Calu3 (cell line): Measurements from ENCODE around the gene RHBDF2. TPM values are rescaled to one million over a fixed set of nuclear protein-coding genes. Genes with fewer than 3 reads are reported as not detected.
"Not testable (repeated sequence)": the region's sequence is repeated elsewhere in the genome, so short reads cannot be mapped to it uniquely, and the experiment has no call there.

Experiments
- BruUV-seq: library from RNA; stranded (reverse); fragments of 400-500 nt; replicated peaks from 2 replicates; lab custom pipeline; 2021; lab: Mats Ljungman, UMichigan
- CTCF ChIA-PET: fragments of 300-600 bp; sonication (Branson Sonifier 250); formaldehyde crosslinking; loops from one replicate; lab custom pipeline; 2022; ENCODE audit warnings: antibody characterized with exemption; lab: Charles Lee
- DNase-seq: peaks from one replicate; pipeline ENCODE4 v3.0.0; 2022
- H3K27ac Mint-ChIP-seq: one replicate; pipeline ENCODE4 v1.8.0; 2022; ENCODE audit warnings: mixed read lengths; ENCODE audit not compliant: unreplicated experiment
- H3K27me3 Mint-ChIP-seq: one replicate; pipeline ENCODE4 v1.8.0; 2022; ENCODE audit warnings: mixed read lengths; ENCODE audit not compliant: unreplicated experiment
- H3K36me3 Mint-ChIP-seq: one replicate; pipeline ENCODE4 v1.8.0; 2022; ENCODE audit warnings: mild to moderate bottlenecking, moderate library complexity, mixed read lengths; ENCODE audit not compliant: insufficient read depth, unreplicated experiment
- H3K4me1 Mint-ChIP-seq: one replicate; pipeline ENCODE4 v1.8.0; 2022; ENCODE audit warnings: mild to moderate bottlenecking, low read depth, mixed read lengths; ENCODE audit not compliant: unreplicated experiment
- H3K4me3 Mint-ChIP-seq: one replicate; pipeline ENCODE4 v1.8.0; 2022; ENCODE audit warnings: mild to moderate bottlenecking, low read depth, moderate library complexity, mixed read lengths; ENCODE audit not compliant: unreplicated experiment
- H3K9me3 Mint-ChIP-seq: one replicate; pipeline ENCODE4 v1.8.0; 2022; ENCODE audit warnings: low read depth, mixed read lengths; ENCODE audit not compliant: unreplicated experiment
- intact Hi-C: fragments of 100-400 bp; cut with micrococcal nuclease; formaldehyde crosslinking; loops from one replicate; pipeline ENCODE4 v1.10.0; 2022; ENCODE audit not compliant: unreplicated experiment
- total RNA-seq: library from RNA; stranded (reverse); gene quantifications from 2 replicates; pipeline ENCODE4 v1.2.3, GENCODE V29; 2022
- TF ChIP-seq, protein P1 (sequence below): fragments of 200-600 bp; IDR thresholded peaks from one replicate; pipeline ENCODE4 v1.8.0; 2022; ENCODE audit warnings: antibody characterized with exemption; ENCODE audit not compliant: unreplicated experiment

RHBDF2 gene
- total RNA-seq, 1 experiment from 2014 or later, result 47.7 TPM

DNA sequence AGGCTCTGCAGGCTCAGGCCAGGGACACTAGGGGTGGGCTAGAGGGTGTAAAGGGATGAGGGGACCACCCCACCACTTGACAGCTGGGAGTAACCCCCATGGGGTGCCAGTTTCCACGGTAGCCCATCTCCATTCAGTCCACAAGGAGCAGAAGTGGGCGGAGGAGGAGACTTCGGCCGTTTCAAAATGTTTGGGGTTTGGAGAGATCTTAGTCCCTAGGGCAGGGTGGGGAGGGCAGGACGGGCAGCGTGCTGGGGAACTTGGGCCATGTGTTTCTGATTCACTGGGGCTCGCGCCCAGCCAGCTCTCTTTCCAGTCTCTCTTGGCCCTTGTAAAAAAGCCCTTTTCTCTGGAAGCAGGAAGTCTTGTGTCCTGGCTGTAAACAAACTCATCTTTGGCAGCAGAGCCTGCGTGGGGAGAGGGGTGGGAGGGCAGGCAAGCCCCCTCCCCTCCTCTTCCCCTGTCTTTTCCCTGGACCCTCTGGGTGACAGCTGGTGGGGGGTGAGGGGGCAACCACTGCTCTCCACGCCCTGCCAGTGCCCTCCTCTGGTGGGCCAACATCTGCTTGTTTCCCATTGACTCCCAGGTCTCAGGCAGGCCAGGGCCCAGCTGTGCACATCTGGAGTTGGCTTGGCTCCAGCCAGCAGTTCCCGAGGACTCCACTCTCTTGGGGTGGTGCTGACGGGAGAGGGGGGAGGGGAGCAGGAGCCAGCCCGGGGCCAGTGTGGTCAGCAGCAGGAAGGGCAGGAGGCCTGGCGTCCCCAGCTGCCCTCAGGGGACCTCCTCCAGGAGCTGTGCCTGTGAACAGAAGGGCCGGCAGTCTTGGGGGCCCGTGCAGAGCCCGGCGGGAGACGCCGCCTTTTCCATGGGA is 28.2 kb upstream of the RHBDF2 start:
- Mint-ChIP-seq H3K9me3 (no peaks in the 10 kb centered on the region), H3K4me3 (no peak overlapping the region), H3K27me3 (peaks cover 32% of the 10 kb centered on the region), H3K27ac (no peak overlapping the region), H3K36me3 (no peaks in the 10 kb centered on the region), H3K4me1 (peaks cover 29% of the 10 kb centered on the region)
- TF ChIP-seq, protein P1, sequence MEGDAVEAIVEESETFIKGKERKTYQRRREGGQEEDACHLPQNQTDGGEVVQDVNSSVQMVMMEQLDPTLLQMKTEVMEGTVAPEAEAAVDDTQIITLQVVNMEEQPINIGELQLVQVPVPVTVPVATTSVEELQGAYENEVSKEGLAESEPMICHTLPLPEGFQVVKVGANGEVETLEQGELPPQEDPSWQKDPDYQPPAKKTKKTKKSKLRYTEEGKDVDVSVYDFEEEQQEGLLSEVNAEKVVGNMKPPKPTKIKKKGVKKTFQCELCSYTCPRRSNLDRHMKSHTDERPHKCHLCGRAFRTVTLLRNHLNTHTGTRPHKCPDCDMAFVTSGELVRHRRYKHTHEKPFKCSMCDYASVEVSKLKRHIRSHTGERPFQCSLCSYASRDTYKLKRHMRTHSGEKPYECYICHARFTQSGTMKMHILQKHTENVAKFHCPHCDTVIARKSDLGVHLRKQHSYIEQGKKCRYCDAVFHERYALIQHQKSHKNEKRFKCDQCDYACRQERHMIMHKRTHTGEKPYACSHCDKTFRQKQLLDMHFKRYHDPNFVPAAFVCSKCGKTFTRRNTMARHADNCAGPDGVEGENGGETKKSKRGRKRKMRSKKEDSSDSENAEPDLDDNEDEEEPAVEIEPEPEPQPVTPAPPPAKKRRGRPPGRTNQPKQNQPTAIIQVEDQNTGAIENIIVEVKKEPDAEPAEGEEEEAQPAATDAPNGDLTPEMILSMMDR, result no peak
- DNase-seq, result no peak
- no TSS peak for BruUV-seq
- intact Hi-C loops, result no loop called here
- CTCF ChIA-PET, result interaction anchor here (0.5 kb wide), 1 partner anchor 198 kb away, joined by 3 read pairs; no protein-coding TSS in a partner anchor

DNA sequence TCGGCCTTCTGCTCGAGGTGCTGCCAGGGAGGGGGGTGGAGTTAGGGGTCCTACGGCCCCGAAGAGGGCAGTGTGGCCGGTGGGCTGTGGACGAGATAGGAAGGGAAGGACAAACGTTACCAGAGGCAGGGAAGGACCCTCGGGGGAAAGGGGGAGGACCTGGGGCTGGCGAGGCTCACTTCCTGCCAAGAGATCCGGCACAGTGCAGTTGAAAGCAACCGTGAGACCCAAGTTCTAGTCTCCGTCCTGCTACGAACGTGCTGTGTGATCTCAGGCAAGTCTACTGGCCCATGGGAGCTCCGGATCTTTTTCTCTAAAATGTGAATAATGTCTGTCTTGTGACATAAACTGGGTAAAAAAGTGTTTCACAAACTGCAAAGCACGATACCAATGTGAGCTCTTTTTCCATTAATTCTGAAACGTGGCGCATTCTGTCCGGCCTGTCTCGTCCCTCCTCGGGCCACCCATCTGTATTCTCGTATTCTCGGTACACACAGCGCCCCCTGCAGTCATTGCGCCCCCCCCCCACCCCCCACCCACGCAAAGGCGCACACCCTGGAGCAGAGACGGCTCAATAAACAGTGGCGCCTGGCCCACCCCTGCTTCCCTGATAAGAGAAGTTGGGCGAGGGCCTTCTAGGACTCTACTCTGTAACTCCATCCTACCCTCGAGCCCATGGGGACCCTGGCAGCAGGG is 27.5 kb upstream of the RHBDF2 start:
- Mint-ChIP-seq H3K27ac (no peak overlapping the region), H3K4me3 (no peak overlapping the region), H3K27me3 (peaks cover 30% of the 10 kb centered on the region), H3K9me3 (no peaks in the 10 kb centered on the region), H3K4me1 (peaks cover 34% of the 10 kb centered on the region), H3K36me3 (no peaks in the 10 kb centered on the region)
- CTCF ChIA-PET, result interaction anchor here (1.2 kb wide), 1 partner anchor 143 kb away, joined by 3 read pairs; no protein-coding TSS in a partner anchor
- no TSS peak for BruUV-seq
- TF ChIP-seq, protein P1, result no peak
- no peak for DNase-seq
- intact Hi-C loops, result no loop called here

DNA sequence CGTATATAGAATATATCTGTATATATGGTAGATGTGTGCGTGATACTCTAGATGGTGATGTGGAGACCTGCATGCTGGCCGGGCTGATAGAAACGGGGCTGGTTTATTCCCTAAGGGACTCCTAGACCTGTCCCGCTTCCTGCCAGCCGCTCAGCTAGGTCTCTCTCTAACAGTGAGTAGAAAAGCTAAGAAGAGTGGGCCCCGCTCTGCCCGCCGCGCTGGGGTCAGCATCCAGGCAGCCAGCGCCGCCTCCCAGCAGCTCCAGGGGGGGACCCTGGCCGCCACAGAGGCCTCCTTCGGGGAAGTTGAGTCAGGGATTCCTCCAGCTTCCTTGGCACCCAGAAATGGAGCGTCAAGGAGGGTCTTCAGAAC is 26.9 kb upstream of the RHBDF2 start:
- Mint-ChIP-seq H3K36me3 (no peaks in the 10 kb centered on the region), H3K27ac (no peak overlapping the region), H3K9me3 (no peaks in the 10 kb centered on the region), H3K4me1 (peaks cover 34% of the 10 kb centered on the region), H3K4me3 (no peak overlapping the region), H3K27me3 (peaks cover 30% of the 10 kb centered on the region)
- TF ChIP-seq, protein P1, result no peak
- intact Hi-C loops, result no loop called here
- CTCF ChIA-PET, result interaction anchor here (0.9 to 1.2 kb wide), 2 partner anchors 95 to 144 kb away, joined by 3 read pairs; no protein-coding TSS in a partner anchor
- no TSS peak for BruUV-seq
- DNase-seq, result no peak

DNA sequence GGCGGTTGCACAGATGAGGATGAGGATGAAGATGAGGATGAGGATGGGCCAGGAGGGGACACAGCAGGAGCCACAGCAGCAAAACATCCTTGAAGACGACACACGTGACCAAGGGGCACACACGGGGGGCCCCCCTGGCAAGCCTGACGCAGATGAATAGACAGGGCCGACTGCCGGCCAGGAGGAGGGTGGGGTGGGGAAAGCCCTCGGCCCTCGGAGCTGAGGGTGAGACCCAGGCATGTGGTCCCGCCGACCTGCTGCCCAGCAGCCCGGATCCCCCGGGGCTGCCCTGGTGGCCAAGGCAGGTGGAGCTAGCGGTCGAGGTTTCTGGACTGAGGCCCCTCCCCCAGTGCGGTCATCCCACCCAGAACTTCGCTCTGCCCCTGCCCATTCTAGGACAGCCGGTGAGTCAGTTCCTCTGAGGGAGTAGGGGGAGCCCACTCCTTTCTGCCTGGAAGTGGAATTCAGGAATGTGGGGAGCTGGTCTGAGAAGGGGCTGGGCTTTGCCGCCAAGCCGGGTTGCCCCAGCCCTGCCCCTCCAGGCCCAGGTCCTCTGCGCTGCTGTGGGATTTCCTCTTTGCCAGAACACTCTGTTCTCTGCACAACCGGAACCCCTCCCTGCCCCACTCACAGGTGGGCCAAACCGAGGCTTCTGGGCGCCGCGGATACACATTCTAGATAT is 26.3 kb upstream of the RHBDF2 start:
- DNase-seq, result peak; percentile 55
- TF ChIP-seq, protein P1, result no peak
- Mint-ChIP-seq H3K36me3 (no peaks in the 10 kb centered on the region), H3K4me1 (peaks cover 32% of the 10 kb centered on the region), H3K27me3 (peaks cover 26% of the 10 kb centered on the region), H3K27ac (peak overlapping the region; percentile 12), H3K4me3 (peak overlapping the region; percentile 17), H3K9me3 (no peaks in the 10 kb centered on the region)
- intact Hi-C loops, result no loop called here
- CTCF ChIA-PET, result interaction anchor here (0.9 to 1.2 kb wide), 2 partner anchors 95 to 144 kb away, joined by 3 read pairs; no protein-coding TSS in a partner anchor
- BruUV-seq, result no TSS peak

DNA sequence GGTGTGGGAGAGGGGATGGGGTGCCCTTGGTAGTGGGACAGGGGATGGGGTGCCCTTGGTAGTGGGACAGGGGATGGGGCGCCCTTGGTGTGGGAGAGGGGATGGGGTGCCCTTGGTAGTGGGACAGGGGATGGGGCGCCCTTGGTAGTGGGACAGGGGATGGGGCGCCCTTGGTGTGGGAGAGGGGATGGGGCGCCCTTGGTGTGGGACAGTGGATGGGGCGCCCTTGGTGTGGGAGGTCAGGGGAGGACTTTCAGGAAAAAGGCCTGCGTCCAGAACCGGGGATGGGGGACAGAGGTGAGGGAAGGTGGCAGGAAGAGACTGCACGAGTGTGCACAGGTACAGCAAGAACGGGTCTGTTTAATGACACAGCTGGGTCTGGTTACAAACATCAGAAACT is 25.8 kb upstream of the RHBDF2 start:
- intact Hi-C loops, BruUV-seq: not testable (repeated sequence)

DNA sequence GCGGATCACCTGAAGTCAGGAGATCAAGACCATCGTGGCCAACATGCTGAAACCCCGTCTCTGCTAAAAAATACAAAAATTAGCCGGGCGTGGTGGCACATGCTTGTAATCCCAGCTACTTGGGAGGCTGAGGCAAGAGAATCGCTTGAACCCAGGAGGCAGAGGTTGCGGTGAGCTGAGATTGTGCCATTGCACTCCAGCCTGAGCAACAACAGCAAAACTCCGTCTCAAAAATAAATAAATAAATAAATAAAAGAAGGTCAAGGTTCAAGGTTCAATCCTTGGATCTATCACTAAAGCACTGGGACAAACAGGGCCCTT is 24.2 kb upstream of the RHBDF2 start:
- intact Hi-C loops, result not testable (repeated sequence)
- peaks cover 26% of the 10 kb centered on the region for H3K27me3 Mint-ChIP-seq

More for the DNA sequence above, 25.8 kb upstream of the RHBDF2 start:
- peak overlapping the region; percentile 12 for H3K27ac Mint-ChIP-seq
- H3K4me3 Mint-ChIP-seq, result peak overlapping the region; percentile 17
- peaks cover 21% of the 10 kb centered on the region for H3K27me3 Mint-ChIP-seq
- CTCF ChIA-PET, DNase-seq, H3K36me3 Mint-ChIP-seq, H3K9me3 Mint-ChIP-seq: not testable (repeated sequence)
- peaks cover 27% of the 10 kb centered on the region for H3K4me1 Mint-ChIP-seq

More for the DNA sequence above, 24.2 kb upstream of the RHBDF2 start:
- H3K9me3 Mint-ChIP-seq, H3K27ac Mint-ChIP-seq, H3K36me3 Mint-ChIP-seq, BruUV-seq, H3K4me3 Mint-ChIP-seq, DNase-seq: not testable (repeated sequence)
- H3K4me1 Mint-ChIP-seq, result peaks cover 23% of the 10 kb centered on the region
- CTCF ChIA-PET, result interaction anchor here (0.6 kb wide), 1 partner anchor 114 kb away, joined by 3 read pairs; no protein-coding TSS in a partner anchor
